A673 (cell line): ENCODE results near the gene EXOC4. TPM values are rescaled to one million over a fixed set of nuclear protein-coding genes. Genes with fewer than 3 reads are reported as not detected.
A peak's percentile ranks its signal among the peaks of the same experiment; 100 is the strongest.

ENCODE experiments used
- BruUV-seq: library from RNA; stranded (reverse); fragments of 400-500 nt; replicated peaks from 2 replicates; lab custom pipeline; 2021; lab: Mats Ljungman, UMichigan
- CTCF ChIA-PET: fragments of 300-600 bp; sonication (Branson Sonifier 250); formaldehyde crosslinking; loops from one replicate; lab custom pipeline; 2022; ENCODE audit warnings: antibody characterized with exemption; lab: Charles Lee
- POLR2A ChIA-PET: fragments of 300-600 bp; sonication (Branson Sonifier 250); formaldehyde crosslinking; loops from one replicate; lab custom pipeline; 2022; ENCODE audit warnings: antibody characterized with exemption; ENCODE audit not compliant: low non-redundant PET; lab: Charles Lee
- DNase-seq: peaks from one replicate; pipeline ENCODE4 v3.0.0-alpha.2; 2015; ENCODE audit warnings: low spot score
- H3K27ac ChIP-seq: fragments of 200-600 bp; sonication (generic); 2 replicates; pipeline ENCODE4 v1.5.1; 2016; ENCODE audit warnings: mixed run types, low read depth, mild to moderate bottlenecking, mixed read lengths, antibody characterized with exemption, low read length; ENCODE audit not compliant: poor library complexity, severe bottlenecking
- H3K27me3 ChIP-seq: fragments of 200-600 bp; sonication (generic); replicated peaks from 2 replicates; pipeline ENCODE4 v1.6.1; 2017; ENCODE audit warnings: mixed run types, low read depth, mild to moderate bottlenecking, mixed read lengths, antibody characterized with exemption, low read length; ENCODE audit not compliant: insufficient read depth, poor library complexity
- H3K36me3 ChIP-seq: fragments of 200-600 bp; sonication (generic); 2 replicates; pipeline ENCODE4 v1.6.1; 2016; ENCODE audit warnings: mixed run types, mild to moderate bottlenecking, mixed read lengths, antibody characterized with exemption, low read length; ENCODE audit not compliant: insufficient read depth, poor library complexity, severe bottlenecking
- H3K4me1 ChIP-seq: fragments of 200-600 bp; sonication (generic); 2 replicates; pipeline ENCODE4 v1.6.1; 2017; ENCODE audit warnings: mixed run types, mild to moderate bottlenecking, mixed read lengths, antibody characterized with exemption, low read length; ENCODE audit not compliant: insufficient read depth, poor library complexity, severe bottlenecking
- H3K4me3 ChIP-seq: fragments of 200-600 bp; sonication (generic); 2 replicates; pipeline ENCODE4 v1.5.1; 2016; ENCODE audit warnings: low read depth, mixed run types, mild to moderate bottlenecking, mixed read lengths, low read length; ENCODE audit not compliant: poor library complexity, severe bottlenecking
- H3K9me3 ChIP-seq: fragments of 200-600 bp; sonication (generic); 2 replicates; pipeline ENCODE4 v1.6.1; 2016; ENCODE audit warnings: mixed run types, low read depth, mild to moderate bottlenecking, mixed read lengths, antibody characterized with exemption, low read length; ENCODE audit not compliant: poor library complexity, severe bottlenecking
- CTCF ChIP-seq: fragments of 300-800, 200-600 bp; sonication (generic); conservative IDR thresholded peaks from 2 replicates; pipeline ENCODE4 v1.5.1; 2017; ENCODE audit warnings: low read depth, mild to moderate bottlenecking, antibody characterized with exemption, low read length, moderate library complexity, mixed read lengths
- EZH2 ChIP-seq: fragments of 200-600 bp; sonication (generic); IDR thresholded peaks from 2 replicates; pipeline ENCODE4 v1.6.1; 2017; ENCODE audit warnings: borderline replicate concordance, low read depth, mild to moderate bottlenecking, mixed read lengths, antibody characterized with exemption, low read length; ENCODE audit not compliant: poor library complexity, severe bottlenecking
- intact Hi-C: fragments of 100-400 bp; cut with micrococcal nuclease; formaldehyde crosslinking; loops from one replicate; pipeline ENCODE4 v1.10.0; 2022; ENCODE audit not compliant: unreplicated experiment
- total RNA-seq: library from RNA; stranded (reverse); gene quantifications from 2 replicates; pipeline ENCODE4 v1.2.3, GENCODE V29; 2021

Gene EXOC4
- total RNA-seq, 1 experiment from 2014 or later = 66.1 TPM

- H3K36me3 ChIP-seq = no peaks in the 10 kb centered on the region
- intact Hi-C loops = no loop called here
- TF ChIP-seq CTCF (no peak), EZH2 (no peak)
- no peak overlapping the region for H3K27ac ChIP-seq
- H3K9me3 ChIP-seq = no peaks in the 10 kb centered on the region
- no peaks in the 10 kb centered on the region for H3K4me1 ChIP-seq
- ChIA-PET CTCF (no interaction called here), POLR2A (no interaction called here)
- DNase-seq = no peak
- H3K27me3 ChIP-seq = no peaks in the 10 kb centered on the region
- BruUV-seq = no TSS peak
- H3K4me3 ChIP-seq = no peak overlapping the region
Observed at GRCh38 chr7:133741703-133742102, 488.8 kb downstream of the EXOC4 start.

- no peaks in the 10 kb centered on the region for H3K36me3 ChIP-seq
- ChIA-PET CTCF (interaction anchor here (0.5 kb wide), 1 partner anchor 241 kb away, joined by 3 read pairs; no protein-coding TSS in a partner anchor), POLR2A (no interaction called here)
- DNase-seq = peak; percentile 39
- H3K27me3 ChIP-seq = no peaks in the 10 kb centered on the region
- no TSS peak for BruUV-seq
- no peaks in the 10 kb centered on the region for H3K9me3 ChIP-seq
- no peak overlapping the region for H3K4me3 ChIP-seq
- no peaks in the 10 kb centered on the region for H3K4me1 ChIP-seq
- intact Hi-C loops = no loop called here
- H3K27ac ChIP-seq = no peak overlapping the region
- TF ChIP-seq EZH2 = no peak
- peak; percentile 63 for TF ChIP-seq CTCF
Observed at GRCh38 chr7:133742709-133743538, 490.0 kb downstream of the EXOC4 start.

DNA sequence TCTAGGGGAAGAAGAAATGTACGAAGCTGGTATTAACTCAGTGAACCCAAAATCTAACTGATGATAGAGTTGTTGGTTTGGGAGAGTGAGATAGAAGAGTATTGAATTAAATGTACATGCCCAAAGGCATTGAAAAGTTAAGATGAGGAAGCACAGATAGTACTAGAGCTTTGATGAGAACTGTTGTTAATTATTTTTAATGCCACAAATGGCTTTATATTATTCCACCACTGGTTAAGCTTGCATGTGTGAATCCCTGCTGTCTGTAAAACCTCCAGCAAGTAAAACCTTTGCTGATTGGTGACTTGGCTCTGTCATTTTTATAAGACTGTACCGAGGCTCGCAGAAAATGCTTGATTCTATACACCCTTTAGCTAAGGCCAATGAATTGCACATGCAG lies 491.6 kb downstream of the EXOC4 start:
- no peaks in the 10 kb centered on the region for H3K27me3 ChIP-seq
- ChIA-PET POLR2A (no interaction called here), CTCF (no interaction called here)
- no peak for DNase-seq
- no peaks in the 10 kb centered on the region for H3K4me1 ChIP-seq
- H3K27ac ChIP-seq = no peak overlapping the region
- no peaks in the 10 kb centered on the region for H3K9me3 ChIP-seq
- TF ChIP-seq CTCF (no peak), EZH2 (no peak)
- H3K4me3 ChIP-seq = no peak overlapping the region
- no TSS peak for BruUV-seq
- no peaks in the 10 kb centered on the region for H3K36me3 ChIP-seq
- intact Hi-C loops = no loop called here
